Fibroblast of pulmonary artery (primary cell): Measurements from ENCODE around the gene DAPK1.

ENCODE experiments used
- DNase-seq: peaks from one replicate; pipeline ENCODE4 v3.0.0-alpha.2; 2010; ENCODE audit warnings: low read depth
- H3K4me3 ChIP-seq: replicated peaks from 2 replicates; pipeline ENCODE4 v1.5.1; 2011; ENCODE audit warnings: low read depth, mild to moderate bottlenecking, control low read depth, low read length, moderate library complexity
- TF ChIP-seq, protein P1 (sequence below): IDR thresholded peaks from 2 replicates; pipeline ENCODE4 v1.5.1; 2011; ENCODE audit warnings: mild to moderate bottlenecking, control low read depth, low read length, inconsistent platforms; ENCODE audit errors: missing control alignments

DAPK1 gene

DNA sequence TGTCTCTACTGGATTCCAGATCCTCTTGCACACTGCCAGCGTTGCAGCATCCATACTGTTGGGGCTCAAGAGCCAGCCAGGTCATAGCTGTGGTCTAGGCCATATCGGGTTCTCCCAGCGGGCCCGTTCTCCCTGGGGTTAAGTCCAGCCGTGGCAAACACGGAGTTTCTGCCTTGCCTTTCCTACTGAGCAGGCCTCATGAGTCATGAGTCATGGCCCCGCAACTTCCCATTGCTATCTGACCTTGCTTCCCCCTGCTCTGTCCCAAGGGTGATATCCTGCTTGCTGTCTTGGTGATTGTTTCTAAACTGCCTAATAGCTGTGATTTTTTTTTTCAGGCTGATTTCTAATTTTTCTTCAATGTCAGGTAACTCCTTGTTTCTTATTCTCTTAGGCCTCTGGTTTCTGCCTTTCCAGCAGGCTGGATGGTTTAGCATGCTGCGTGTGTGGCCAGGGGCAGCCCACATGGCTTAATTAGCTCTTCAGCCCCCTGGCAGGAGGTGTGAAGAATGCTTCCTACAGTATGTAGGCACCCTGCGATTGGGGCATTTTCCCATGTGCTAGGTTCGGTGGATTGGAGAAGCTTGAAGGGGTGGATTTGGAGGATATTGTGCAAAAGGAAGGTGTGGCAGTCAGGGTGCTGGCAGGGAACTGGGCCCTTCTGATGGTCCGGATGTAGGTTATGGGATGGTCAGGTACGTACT is 18.7 kb downstream of the DAPK1 start:
- no peak overlapping the region for H3K4me3 ChIP-seq
- TF ChIP-seq, protein P1, sequence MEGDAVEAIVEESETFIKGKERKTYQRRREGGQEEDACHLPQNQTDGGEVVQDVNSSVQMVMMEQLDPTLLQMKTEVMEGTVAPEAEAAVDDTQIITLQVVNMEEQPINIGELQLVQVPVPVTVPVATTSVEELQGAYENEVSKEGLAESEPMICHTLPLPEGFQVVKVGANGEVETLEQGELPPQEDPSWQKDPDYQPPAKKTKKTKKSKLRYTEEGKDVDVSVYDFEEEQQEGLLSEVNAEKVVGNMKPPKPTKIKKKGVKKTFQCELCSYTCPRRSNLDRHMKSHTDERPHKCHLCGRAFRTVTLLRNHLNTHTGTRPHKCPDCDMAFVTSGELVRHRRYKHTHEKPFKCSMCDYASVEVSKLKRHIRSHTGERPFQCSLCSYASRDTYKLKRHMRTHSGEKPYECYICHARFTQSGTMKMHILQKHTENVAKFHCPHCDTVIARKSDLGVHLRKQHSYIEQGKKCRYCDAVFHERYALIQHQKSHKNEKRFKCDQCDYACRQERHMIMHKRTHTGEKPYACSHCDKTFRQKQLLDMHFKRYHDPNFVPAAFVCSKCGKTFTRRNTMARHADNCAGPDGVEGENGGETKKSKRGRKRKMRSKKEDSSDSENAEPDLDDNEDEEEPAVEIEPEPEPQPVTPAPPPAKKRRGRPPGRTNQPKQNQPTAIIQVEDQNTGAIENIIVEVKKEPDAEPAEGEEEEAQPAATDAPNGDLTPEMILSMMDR = no peak
- peak; percentile 79 for DNase-seq

GRCh38 chr9:87516926-87517290 is 19.2 kb downstream of the DAPK1 start:
- no peak for DNase-seq
- H3K4me3 ChIP-seq = no peak overlapping the region
- TF ChIP-seq, protein P1 = no peak

GRCh38 chr9:87517732-87518131 is 20.1 kb downstream of the DAPK1 start:
- H3K4me3 ChIP-seq = no peak overlapping the region
- TF ChIP-seq, protein P1 = no peak
- no peak for DNase-seq

DNA sequence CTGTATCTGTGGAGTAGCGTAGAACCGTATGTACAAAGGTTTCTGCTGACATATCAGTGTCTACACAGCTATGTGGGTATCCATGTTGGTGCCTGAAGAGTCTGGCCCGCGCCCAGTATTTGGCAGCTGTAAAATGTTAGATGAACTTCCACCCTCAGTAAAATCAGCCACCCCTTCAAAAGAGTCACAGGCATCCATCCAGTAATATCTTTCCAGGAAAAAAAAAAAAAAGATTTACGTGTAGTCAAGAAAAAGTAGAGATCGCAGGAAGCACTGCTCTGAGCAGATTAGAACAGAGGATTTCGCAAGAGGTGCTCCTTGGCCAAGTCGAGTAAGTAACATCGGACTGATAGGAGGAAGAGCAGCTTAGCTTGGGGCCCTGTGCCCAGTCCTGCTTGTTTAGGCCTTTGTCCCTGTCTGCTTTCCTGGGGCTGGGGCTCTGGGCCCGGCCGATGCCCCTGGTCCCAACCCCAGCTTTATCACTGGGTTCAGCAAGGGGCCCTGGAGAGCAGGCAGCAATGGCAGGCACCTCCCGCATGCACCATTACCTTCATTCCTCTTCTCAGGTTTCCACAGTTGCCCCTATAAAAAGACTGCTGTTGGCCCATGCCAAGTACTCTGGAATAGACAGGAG is 21.2 kb downstream of the DAPK1 start:
- peak; percentile 90 for DNase-seq
- TF ChIP-seq, protein P1 = no peak
- H3K4me3 ChIP-seq = no peak overlapping the region

GRCh38 chr9:87519461-87519860 is 21.8 kb downstream of the DAPK1 start:
- H3K4me3 ChIP-seq = no peak overlapping the region
- DNase-seq = no peak
- TF ChIP-seq, protein P1 = no peak

GRCh38 chr9:87520172-87520683 is 22.6 kb downstream of the DAPK1 start:
- no peak overlapping the region for H3K4me3 ChIP-seq
- TF ChIP-seq, protein P1 = no peak

More at GRCh38 chr9:87520172-87520683, 22.6 kb downstream of the DAPK1 start:
- DNase-seq = no peak
